Loucy (cell line): ENCODE data around the gene ADARB2.

Experiments used
- H2AFZ ChIP-seq: fragments of 200-600 bp; sonication (generic); 2 replicates; pipeline ENCODE4 v1.6.0; 2016; ENCODE audit warnings: antibody characterized with exemption, mild to moderate bottlenecking, low read length, moderate library complexity
- H3F3A ChIP-seq: fragments of 200-600 bp; 2 replicates; pipeline ENCODE4 v1.6.0; 2016; ENCODE audit warnings: antibody characterized with exemption, low read depth, mild to moderate bottlenecking
- H3K27me3 ChIP-seq: fragments of 200-600 bp; sonication (generic); 2 replicates; pipeline ENCODE4 v1.6.1; 2014; ENCODE audit warnings: low read length, mild to moderate bottlenecking; ENCODE audit not compliant: insufficient read depth, poor library complexity, severe bottlenecking
- H3K36me3 ChIP-seq: fragments of 200-600 bp; sonication (generic); 2 replicates; pipeline ENCODE4 v1.6.1; 2016; ENCODE audit warnings: low read length; ENCODE audit not compliant: insufficient read depth
- H3K4me1 ChIP-seq: fragments of 200-600 bp; sonication (generic); 2 replicates; pipeline ENCODE4 v1.5.1; 2014; ENCODE audit warnings: low read length, mild to moderate bottlenecking; ENCODE audit not compliant: insufficient read depth, poor library complexity, severe bottlenecking
- H3K4me2 ChIP-seq: fragments of 200-600 bp; sonication (generic); 2 replicates; pipeline ENCODE4 v1.6.0; 2014; ENCODE audit warnings: antibody characterized with exemption, low read length, low read depth, mild to moderate bottlenecking; ENCODE audit not compliant: poor library complexity, severe bottlenecking
- H3K4me3 ChIP-seq: fragments of 200-600 bp; sonication (generic); 2 replicates; pipeline ENCODE4 v1.5.1; 2014; ENCODE audit warnings: low read length, mild to moderate bottlenecking, mixed read lengths; ENCODE audit not compliant: poor library complexity, severe bottlenecking
- H3K79me2 ChIP-seq: fragments of 200-600 bp; sonication (generic); 2 replicates; pipeline ENCODE4 v1.6.1; 2014; ENCODE audit warnings: low read length; ENCODE audit not compliant: insufficient read depth
- H3K9ac ChIP-seq: fragments of 200-600 bp; sonication (generic); 2 replicates; pipeline ENCODE4 v1.6.0; 2014; ENCODE audit warnings: mild to moderate bottlenecking, low read depth, low read length, moderate library complexity; ENCODE audit not compliant: poor library complexity, severe bottlenecking
- H3K9me2 ChIP-seq: fragments of 200-600 bp; sonication (generic); replicated peaks from 2 replicates; pipeline ENCODE4 v1.6.1; 2016; ENCODE audit warnings: low read depth, low read length, mixed read lengths
- H3K9me3 ChIP-seq: fragments of 200-600 bp; sonication (generic); 2 replicates; pipeline ENCODE4 v1.6.1; 2014; ENCODE audit warnings: mild to moderate bottlenecking, antibody characterized with exemption, low read length, low read depth; ENCODE audit not compliant: insufficient read depth
- H4K20me1 ChIP-seq: fragments of 200-600 bp; sonication (generic); 2 replicates; pipeline ENCODE4 v1.6.0; 2014; ENCODE audit warnings: antibody characterized with exemption, low read length, mild to moderate bottlenecking; ENCODE audit not compliant: insufficient read depth, poor library complexity, severe bottlenecking
- CTCF ChIP-seq: fragments of 200-600 bp; sonication (generic); conservative IDR thresholded peaks from 2 replicates; pipeline ENCODE4 v1.5.1; 2014; ENCODE audit warnings: mild to moderate bottlenecking, antibody characterized with exemption, low read length
- EZH2phosphoT487 ChIP-seq: fragments of 200-600 bp; IDR thresholded peaks from 2 replicates; pipeline ENCODE4 v1.6.1; 2018; ENCODE audit warnings: antibody characterized with exemption, mild to moderate bottlenecking, moderate library complexity, borderline replicate concordance

The ADARB2 gene

GRCh38 chr10:1738950-1739349 is 1.6 kb upstream of the ADARB2 start:
- no peak overlapping the region for H3K9ac ChIP-seq
- H3K9me2 ChIP-seq = no peaks in the 10 kb centered on the region
- peaks cover 17% of the 10 kb centered on the region for H3K27me3 ChIP-seq
- no peak overlapping the region for H3K4me2 ChIP-seq
- H4K20me1 ChIP-seq = no peaks in the 10 kb centered on the region
- H3K4me1 ChIP-seq = no peaks in the 10 kb centered on the region
- no peaks in the 10 kb centered on the region for H3K9me3 ChIP-seq
- H3K79me2 ChIP-seq = no peaks in the 10 kb centered on the region
- no peak for TF ChIP-seq CTCF
- no peaks in the 10 kb centered on the region for H3K36me3 ChIP-seq
- no peak overlapping the region for H3K4me3 ChIP-seq
- H3F3A ChIP-seq = no peaks in the 10 kb centered on the region
- no peak overlapping the region for H2AFZ ChIP-seq

- no peaks in the 10 kb centered on the region for H3K9me3 ChIP-seq
- H3K4me2 ChIP-seq = no peak overlapping the region
- no peak overlapping the region for H2AFZ ChIP-seq
- no peak overlapping the region for H3K4me3 ChIP-seq
- H3F3A ChIP-seq = no peaks in the 10 kb centered on the region
- TF ChIP-seq CTCF (no peak), EZH2phosphoT487 (no peak)
- no peak overlapping the region for H3K9ac ChIP-seq
- H3K4me1 ChIP-seq = no peaks in the 10 kb centered on the region
- no peaks in the 10 kb centered on the region for H4K20me1 ChIP-seq
- no peaks in the 10 kb centered on the region for H3K79me2 ChIP-seq
- H3K27me3 ChIP-seq = peaks cover 31% of the 10 kb centered on the region
- no peaks in the 10 kb centered on the region for H3K36me3 ChIP-seq
- no peaks in the 10 kb centered on the region for H3K9me2 ChIP-seq
Measured at GRCh38 chr10:1736972-1737221, 428 bp downstream of the ADARB2 start.

GRCh38 chr10:1736144-1736971 is 967 bp downstream of the ADARB2 start:
- Histone ChIP-seq H3K4me1 (no peaks in the 10 kb centered on the region), H3K9ac (no peak overlapping the region), H3K4me2 (no peak overlapping the region), H3K27me3 (peaks cover 31% of the 10 kb centered on the region), H4K20me1 (no peaks in the 10 kb centered on the region), H3K9me3 (no peaks in the 10 kb centered on the region), H3K79me2 (no peaks in the 10 kb centered on the region), H3K4me3 (no peak overlapping the region), H3F3A (no peaks in the 10 kb centered on the region), H3K9me2 (no peaks in the 10 kb centered on the region), H3K36me3 (no peaks in the 10 kb centered on the region), H2AFZ (no peak overlapping the region)
- TF ChIP-seq CTCF (no peak), EZH2phosphoT487 (no peak)
